Neural cell (in vitro differentiated cells): ENCODE measurements around the gene NHEJ1.

Experiments used
- CTCF ChIP-seq: fragments of 450-650 bp; IDR thresholded peaks from 2 replicates; pipeline ENCODE4 v1.5.1; 2014; ENCODE audit warnings: antibody characterized with exemption, mild to moderate bottlenecking, moderate library complexity; ENCODE audit not compliant: poor library complexity, severe bottlenecking
- EP300 ChIP-seq: fragments of 450-650 bp; conservative IDR thresholded peaks from 2 replicates; pipeline ENCODE4 v1.6.1; 2014; ENCODE audit warnings: antibody characterized with exemption, mild to moderate bottlenecking, moderate library complexity; ENCODE audit not compliant: poor library complexity, severe bottlenecking
- EZH2 ChIP-seq: fragments of 200-600, 300-800 bp; shearing (Covaris generic), sonication (generic); IDR thresholded peaks from 2 replicates; pipeline ENCODE4 v1.6.1; 2014; ENCODE audit warnings: antibody characterized with exemption, low read length, borderline replicate concordance, mild to moderate bottlenecking; ENCODE audit not compliant: insufficient read depth, poor library complexity, severe bottlenecking
- MXI1 ChIP-seq: fragments of 450-650 bp; conservative IDR thresholded peaks from 2 replicates; pipeline ENCODE4 v1.6.1; 2014; ENCODE audit warnings: antibody characterized with exemption, mild to moderate bottlenecking; ENCODE audit not compliant: poor library complexity, severe bottlenecking
- POLR2AphosphoS5 ChIP-seq: IDR thresholded peaks from 2 replicates; pipeline ENCODE4 v1.6.1; 2012
- RAD21 ChIP-seq: fragments of 450-650 bp; conservative IDR thresholded peaks from 2 replicates; pipeline ENCODE4 v1.6.1; 2014; ENCODE audit warnings: antibody characterized with exemption, mild to moderate bottlenecking, moderate library complexity
- REST ChIP-seq: IDR thresholded peaks from 2 replicates; pipeline ENCODE4 v1.6.1; 2012; ENCODE audit warnings: borderline replicate concordance
- SMC3 ChIP-seq: fragments of 450-650 bp; conservative IDR thresholded peaks from 2 replicates; pipeline ENCODE4 v1.6.1; 2014; ENCODE audit warnings: antibody characterized with exemption, mild to moderate bottlenecking, moderate library complexity; ENCODE audit not compliant: poor library complexity
- TAF1 ChIP-seq: IDR thresholded peaks from 2 replicates; pipeline ENCODE4 v1.6.1; 2012; ENCODE audit warnings: low read depth

- TF ChIP-seq CTCF (no peak), EP300 (no peak), RAD21 (no peak), EZH2 (no peak), POLR2AphosphoS5 (no peak), REST (no peak), TAF1 (no peak), MXI1 (peak; percentile 92), SMC3 (no peak)
Measured at GRCh38 chr2:219041252-219041651, 119.4 kb downstream of the NHEJ1 start, which contains the start of gene CFAP65.
